ENCODE results near the gene DNAH10.

Gene DNAH10

GRCh38 chr12:123741937-123742572, 20.0 kb upstream of the DNAH10 start:
- H3K4me2 ChIP-seq (ENCODE audit: low read depth, low read length, poor library complexity, severe bottlenecking): no peak overlapping the region
- no peak for TF ChIP-seq CTCF (IDR thresholded peaks at IDR 0.05; ENCODE audit: insufficient read depth, low read length, poor library complexity, severe bottlenecking)
- TF ChIP-seq EZH2phosphoT487 (conservative IDR thresholded peaks at IDR 0.05; ENCODE audit: low read length): no peak
- no peak overlapping the region for H3K9ac ChIP-seq (ENCODE audit: low read length)
- no peak overlapping the region for H3K4me3 ChIP-seq (ENCODE audit: insufficient read depth, low read length, poor library complexity, severe bottlenecking)
- peaks cover 10% of the 10 kb centered on the region for H3K36me3 ChIP-seq (ENCODE audit: low read length)
- no peaks in the 10 kb centered on the region for H3K9me3 ChIP-seq (ENCODE audit: insufficient read depth, low read length)
- no peak overlapping the region for H2AFZ ChIP-seq (ENCODE audit: low read depth, low read length, severe bottlenecking)
- no peaks in the 10 kb centered on the region for H3K79me2 ChIP-seq (ENCODE audit: insufficient read depth, low read length)
- H3K27ac ChIP-seq (ENCODE audit: low read depth, low read length): no peak overlapping the region
- H3K9me2 ChIP-seq (replicated peaks; ENCODE audit: insufficient read depth, low read length): no peaks in the 10 kb centered on the region
- H3F3A ChIP-seq (ENCODE audit: insufficient read depth): no peaks in the 10 kb centered on the region
- H3K27me3 ChIP-seq (ENCODE audit: low read length): no peaks in the 10 kb centered on the region
- H4K20me1 ChIP-seq (ENCODE audit: low read depth, low read length): no peaks in the 10 kb centered on the region

GRCh38 chr12:123743002-123743401, 19.1 kb upstream of the DNAH10 start:
- H3K9ac ChIP-seq (ENCODE audit: low read length): no peak overlapping the region
- H3K27ac ChIP-seq (ENCODE audit: low read depth, low read length): no peak overlapping the region
- H3K9me2 ChIP-seq (replicated peaks; ENCODE audit: insufficient read depth, low read length): no peaks in the 10 kb centered on the region
- H2AFZ ChIP-seq (ENCODE audit: low read depth, low read length, severe bottlenecking): no peak overlapping the region
- no peak overlapping the region for H3K4me2 ChIP-seq (ENCODE audit: low read depth, low read length, poor library complexity, severe bottlenecking)
- H3F3A ChIP-seq (ENCODE audit: insufficient read depth): no peaks in the 10 kb centered on the region
- no peaks in the 10 kb centered on the region for H3K9me3 ChIP-seq (ENCODE audit: insufficient read depth, low read length)
- H4K20me1 ChIP-seq (ENCODE audit: low read depth, low read length): no peaks in the 10 kb centered on the region
- no peak overlapping the region for H3K4me3 ChIP-seq (ENCODE audit: insufficient read depth, low read length, poor library complexity, severe bottlenecking)
- no peaks in the 10 kb centered on the region for H3K27me3 ChIP-seq (ENCODE audit: low read length)
- H3K36me3 ChIP-seq (ENCODE audit: low read length): peaks cover 6% of the 10 kb centered on the region
- TF ChIP-seq EZH2phosphoT487 (conservative IDR thresholded peaks at IDR 0.05; ENCODE audit: low read length) (no peak), CTCF (IDR thresholded peaks at IDR 0.05; ENCODE audit: insufficient read depth, low read length, poor library complexity, severe bottlenecking) (no peak)
- H3K79me2 ChIP-seq (ENCODE audit: insufficient read depth, low read length): no peaks in the 10 kb centered on the region

- H3K9ac ChIP-seq (ENCODE audit: low read length): no peak overlapping the region
- no peaks in the 10 kb centered on the region for H3K9me3 ChIP-seq (ENCODE audit: insufficient read depth, low read length)
- no peaks in the 10 kb centered on the region for H3K27me3 ChIP-seq (ENCODE audit: low read length)
- H3K79me2 ChIP-seq (ENCODE audit: insufficient read depth, low read length): no peaks in the 10 kb centered on the region
- H3K36me3 ChIP-seq (ENCODE audit: low read length): peaks cover 5% of the 10 kb centered on the region
- H3K4me2 ChIP-seq (ENCODE audit: low read depth, low read length, poor library complexity, severe bottlenecking): no peak overlapping the region
- no peak overlapping the region for H3K4me3 ChIP-seq (ENCODE audit: insufficient read depth, low read length, poor library complexity, severe bottlenecking)
- no peaks in the 10 kb centered on the region for H4K20me1 ChIP-seq (ENCODE audit: low read depth, low read length)
- no peaks in the 10 kb centered on the region for H3K9me2 ChIP-seq (replicated peaks; ENCODE audit: insufficient read depth, low read length)
- no peaks in the 10 kb centered on the region for H3F3A ChIP-seq (ENCODE audit: insufficient read depth)
- TF ChIP-seq CTCF (IDR thresholded peaks at IDR 0.05; ENCODE audit: insufficient read depth, low read length, poor library complexity, severe bottlenecking) (no peak), EZH2phosphoT487 (conservative IDR thresholded peaks at IDR 0.05; ENCODE audit: low read length) (no peak)
- no peak overlapping the region for H3K27ac ChIP-seq (ENCODE audit: low read depth, low read length)
- H2AFZ ChIP-seq (ENCODE audit: low read depth, low read length, severe bottlenecking): no peak overlapping the region
Observed at GRCh38 chr12:123744836-123745235, 17.3 kb upstream of the DNAH10 start.

All from SU-DHL-6 (cell line).